GM18519 (cell line): Measurements from ENCODE around the gene C19orf81.

Experiments
- ATAC-seq: cut with Tn5 transposase; IDR thresholded peaks from one replicate; pipeline ENCODE4 v1.9.1; 2021; ENCODE audit warnings: mild to moderate bottlenecking, moderate library complexity; ENCODE audit not compliant: unreplicated experiment, low FRiP score

Gene C19orf81

GRCh38 chr19:50676625-50677197, 27.5 kb downstream of the C19orf81 start:
- ATAC-seq, result no peak

- ATAC-seq, result no peak
These were observed 28.4 kb downstream of the C19orf81 start for GRCh38 chr19:50677636-50678035.

- no peak for ATAC-seq
These were observed 29.1 kb downstream of the C19orf81 start for GRCh38 chr19:50678323-50678722.

- peak; percentile 79 for ATAC-seq
These were observed 30.2 kb downstream of the C19orf81 start for GRCh38 chr19:50679177-50680125.

GRCh38 chr19:50686310-50687032, 37.2 kb downstream of the C19orf81 start:
- no peak for ATAC-seq

GRCh38 chr19:50688766-50689165, 39.5 kb downstream of the C19orf81 start:
- no peak for ATAC-seq

GRCh38 chr19:50690439-50690838, 41.2 kb downstream of the C19orf81 start:
- no peak for ATAC-seq

GRCh38 chr19:50693064-50693975, 44.1 kb downstream of the C19orf81 start:
- no peak for ATAC-seq

- no peak for ATAC-seq
These were observed 45.5 kb downstream of the C19orf81 start for GRCh38 chr19:50694815-50695145.

- ATAC-seq, result no peak
These were observed 46.2 kb downstream of the C19orf81 start for GRCh38 chr19:50695251-50696093.

- no peak for ATAC-seq
These were observed 46.8 kb downstream of the C19orf81 start for GRCh38 chr19:50696094-50696483.

- ATAC-seq, result no peak
These were observed 48.3 kb downstream of the C19orf81 start for GRCh38 chr19:50697414-50698124.

GRCh38 chr19:50701367-50701985, 52.2 kb downstream of the C19orf81 start:
- ATAC-seq, result no peak

GRCh38 chr19:50702158-50702870, 53.1 kb downstream of the C19orf81 start:
- ATAC-seq, result no peak

- ATAC-seq, result no peak
These were observed 53.9 kb downstream of the C19orf81 start for GRCh38 chr19:50702871-50703829.

- ATAC-seq, result no peak
These were observed 54.9 kb downstream of the C19orf81 start for GRCh38 chr19:50703915-50704796.
